Activated B cell treated with CpG ODN at 0.5 μM for 24 hours (primary cell): ENCODE results near the gene TLL2. TPM values are rescaled to one million over a fixed set of nuclear protein-coding genes. Genes with fewer than 3 reads are reported as not detected.

ENCODE experiments used
- ATAC-seq: fragments of 200-7000 bp; cut with Tn5 transposase; one replicate; pipeline ENCODE4 v1.10.0; 2021; ENCODE audit warnings: low read depth, mild to moderate bottlenecking, moderate library complexity
- CTCF ChIA-PET: fragments of 350-600 bp; sonication (Branson Sonifier 250); formaldehyde crosslinking; loops from one replicate; lab custom pipeline; 2021; ENCODE audit warnings: antibody characterized with exemption; lab: Charles Lee
- POLR2A ChIA-PET: fragments of 350-600 bp; sonication (Branson Sonifier 250); formaldehyde crosslinking; loops from one replicate; lab custom pipeline; 2021; ENCODE audit warnings: antibody characterized with exemption; lab: Charles Lee
- DNase-seq: peaks from one replicate; pipeline ENCODE4 v3.0.0; 2022
- H3K27ac Mint-ChIP-seq: one replicate; pipeline ENCODE4 v1.8.0; 2020; ENCODE audit warnings: mixed read lengths
- H3K27me3 Mint-ChIP-seq: one replicate; pipeline ENCODE4 v1.8.0; 2021; ENCODE audit warnings: mixed read lengths
- H3K36me3 Mint-ChIP-seq: one replicate; pipeline ENCODE4 v1.8.0; 2021; ENCODE audit warnings: low read depth, mixed read lengths
- H3K4me1 Mint-ChIP-seq: one replicate; pipeline ENCODE4 v1.8.0; 2021; ENCODE audit warnings: mixed read lengths
- H3K4me3 Mint-ChIP-seq: one replicate; pipeline ENCODE4 v1.8.0; 2020; ENCODE audit warnings: mild to moderate bottlenecking, mixed read lengths
- H3K9me3 Mint-ChIP-seq: one replicate; pipeline ENCODE4 v1.8.0; 2020; ENCODE audit warnings: mixed read lengths
- CTCF ChIP-seq: fragments of 200-600 bp; IDR thresholded peaks from one replicate; pipeline ENCODE4 v1.8.0; 2022; ENCODE audit warnings: antibody characterized with exemption, mild to moderate bottlenecking
- intact Hi-C: fragments of 100-400 bp; cut with micrococcal nuclease; formaldehyde crosslinking; loops from one replicate; pipeline ENCODE4 v1.15.1; 2024
- total RNA-seq: library from RNA; stranded (reverse); gene quantifications from 2 replicates; pipeline ENCODE4 v1.2.3, GENCODE V29; 2022

Gene TLL2
- total RNA-seq, 1 donor from 2014 or later: 1.6 TPM

DNA sequence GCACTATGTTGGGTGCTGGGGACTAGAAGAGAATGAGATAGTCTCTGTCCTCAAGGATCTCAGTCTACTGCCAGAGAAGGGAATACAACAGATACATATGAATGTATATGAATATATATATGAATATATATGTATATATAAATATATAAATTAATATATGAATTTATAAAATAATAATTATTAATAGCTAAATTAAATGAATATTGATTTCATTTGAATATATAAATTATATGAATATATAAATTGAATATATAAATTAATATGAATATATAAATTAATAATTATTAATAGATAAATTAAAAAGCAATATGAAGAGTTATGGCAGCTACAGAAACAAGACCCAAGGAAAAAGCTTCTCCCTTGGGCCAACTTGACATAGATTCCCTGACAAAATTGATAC is 95.1 kb downstream of the TLL2 start:
- Mint-ChIP-seq H3K27me3 (peaks cover 4% of the 10 kb centered on the region), H3K9me3 (no peaks in the 10 kb centered on the region), H3K27ac (no peak overlapping the region), H3K4me1 (no peaks in the 10 kb centered on the region), H3K36me3 (no peaks in the 10 kb centered on the region), H3K4me3 (no peak overlapping the region)
- POLR2A ChIA-PET: no interaction called here
- ATAC-seq: no peak
- TF ChIP-seq CTCF: no peak
- CTCF ChIA-PET: no interaction called here
- intact Hi-C loops: no loop called here
- no peak for DNase-seq

DNA sequence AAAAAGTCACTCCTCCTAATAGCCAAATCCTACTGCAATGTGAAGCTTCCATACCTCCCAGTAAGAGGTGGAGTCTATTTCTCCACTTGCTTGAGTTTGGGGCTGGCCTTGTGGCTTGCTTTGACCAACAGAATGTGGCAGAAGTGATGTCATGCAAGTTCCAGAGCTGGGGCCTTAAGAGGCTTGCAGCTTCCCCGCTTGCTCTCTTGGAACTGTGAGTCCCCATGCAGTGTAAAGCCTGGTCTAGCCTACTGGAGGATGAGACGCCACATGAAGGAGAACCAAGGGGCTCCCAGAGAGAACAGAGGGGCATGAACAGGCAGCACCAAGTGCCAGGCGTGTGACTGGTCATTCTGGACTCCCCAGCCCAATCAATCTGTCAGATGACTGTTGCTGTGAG is 96.3 kb downstream of the TLL2 start:
- peaks cover 4% of the 10 kb centered on the region for H3K27me3 Mint-ChIP-seq
- no peak for DNase-seq
- H3K9me3 Mint-ChIP-seq: no peaks in the 10 kb centered on the region
- H3K4me1 Mint-ChIP-seq: no peaks in the 10 kb centered on the region
- H3K4me3 Mint-ChIP-seq: no peak overlapping the region
- ChIA-PET CTCF (no interaction called here), POLR2A (no interaction called here)
- intact Hi-C loops: no loop called here
- no peak overlapping the region for H3K27ac Mint-ChIP-seq
- no peak for ATAC-seq
- TF ChIP-seq CTCF: no peak
- no peaks in the 10 kb centered on the region for H3K36me3 Mint-ChIP-seq

GRCh38 chr10:96416643-96417042 is 97.1 kb downstream of the TLL2 start:
- peaks cover 9% of the 10 kb centered on the region for H3K27me3 Mint-ChIP-seq
- H3K27ac Mint-ChIP-seq: no peak overlapping the region
- ChIA-PET POLR2A (interaction anchor here (0.6 kb wide), 1 partner anchor 18 kb away, joined by 12 read pairs; no protein-coding TSS in a partner anchor), CTCF (no interaction called here)
- ATAC-seq (no peak), DNase-seq (no peak)
- H3K4me1 Mint-ChIP-seq: no peaks in the 10 kb centered on the region
- no peaks in the 10 kb centered on the region for H3K36me3 Mint-ChIP-seq
- H3K9me3 Mint-ChIP-seq: no peaks in the 10 kb centered on the region
- TF ChIP-seq CTCF: no peak
- intact Hi-C loops: no loop called here
- no peak overlapping the region for H3K4me3 Mint-ChIP-seq

DNA sequence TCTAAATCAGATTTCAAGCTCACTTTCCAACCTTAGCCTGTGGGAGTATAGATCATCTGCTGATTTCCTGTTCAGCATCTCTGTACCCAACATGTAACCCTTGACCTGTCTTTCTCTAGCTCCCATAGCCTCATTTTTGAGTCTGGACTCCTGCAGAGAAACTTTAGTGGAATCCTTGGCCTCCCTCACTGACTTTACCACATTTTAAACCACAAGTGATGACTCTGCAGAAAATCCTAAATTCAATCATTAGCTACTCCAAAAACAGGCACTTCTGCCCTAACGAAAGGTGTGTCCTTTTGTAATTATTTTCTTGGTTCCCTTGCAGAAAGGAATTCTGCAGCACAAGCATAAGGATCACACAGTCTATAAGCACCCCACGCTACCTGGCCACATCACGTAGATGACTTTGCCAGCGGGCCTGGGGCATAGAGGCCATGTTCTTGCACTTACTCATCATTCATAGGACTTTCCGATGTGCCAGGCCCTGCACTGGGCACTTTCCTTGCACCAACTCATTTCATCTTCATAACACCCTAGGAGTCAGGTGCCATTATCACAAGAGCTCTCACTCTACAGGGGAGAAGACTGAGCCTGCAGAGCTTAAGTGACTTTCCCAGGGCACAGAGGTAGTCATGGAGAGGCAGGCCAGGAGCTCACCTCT is 97.7 kb downstream of the TLL2 start:
- no peak overlapping the region for H3K4me3 Mint-ChIP-seq
- ChIA-PET CTCF (no interaction called here), POLR2A (interaction anchor here (0.6 kb wide), 1 partner anchor 17 kb away, joined by 12 read pairs; no protein-coding TSS in a partner anchor)
- H3K4me1 Mint-ChIP-seq: no peaks in the 10 kb centered on the region
- intact Hi-C loops: no loop called here
- no peak overlapping the region for H3K27ac Mint-ChIP-seq
- no peak for TF ChIP-seq CTCF
- DNase-seq (no peak), ATAC-seq (no peak)
- no peaks in the 10 kb centered on the region for H3K9me3 Mint-ChIP-seq
- H3K36me3 Mint-ChIP-seq: no peaks in the 10 kb centered on the region
- peaks cover 9% of the 10 kb centered on the region for H3K27me3 Mint-ChIP-seq

DNA sequence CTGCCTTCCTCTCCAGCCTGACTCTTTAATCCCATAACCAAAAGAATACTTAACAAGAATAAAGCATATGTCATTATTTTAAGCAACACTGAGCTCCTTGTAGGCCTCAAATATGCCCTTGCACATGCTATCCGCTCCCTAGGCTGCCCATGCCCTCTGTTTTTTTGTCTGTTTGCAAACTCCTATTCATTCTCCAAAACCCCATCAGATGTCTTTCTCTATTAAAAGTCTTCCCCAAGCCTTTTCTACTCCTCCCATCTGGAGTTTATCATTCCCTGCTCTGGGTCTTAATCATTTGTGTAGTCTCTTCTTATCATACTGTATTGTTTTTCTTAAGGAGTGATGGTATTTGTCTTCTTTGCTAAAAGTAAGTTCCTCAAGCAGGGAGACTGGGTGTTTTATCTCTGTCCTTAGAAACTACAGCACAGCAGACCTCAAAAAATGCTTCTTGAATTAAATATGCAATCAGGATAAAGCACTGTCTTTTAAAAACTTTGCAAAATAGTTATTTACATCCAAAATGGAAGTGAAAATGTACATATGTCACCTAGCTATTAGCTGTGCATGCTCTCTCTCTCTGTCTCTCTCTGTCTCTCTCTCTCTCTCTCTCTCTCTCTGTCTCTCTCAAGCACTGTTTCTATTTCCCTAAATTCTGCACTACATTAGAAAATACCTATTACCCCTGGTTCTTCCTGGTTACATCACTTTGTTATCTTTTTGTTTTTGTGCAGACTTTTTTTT is 98.4 kb downstream of the TLL2 start:
- no peak for TF ChIP-seq CTCF
- Mint-ChIP-seq H3K4me3 (no peak overlapping the region), H3K27me3 (peaks cover 9% of the 10 kb centered on the region), H3K36me3 (no peaks in the 10 kb centered on the region), H3K4me1 (no peaks in the 10 kb centered on the region), H3K9me3 (no peaks in the 10 kb centered on the region), H3K27ac (no peak overlapping the region)
- ChIA-PET POLR2A (no interaction called here), CTCF (no interaction called here)
- intact Hi-C loops: no loop called here
- ATAC-seq (no peak), DNase-seq (no peak)
